Measurements from ENCODE around the gene PROM2. TPM values are rescaled to one million over a fixed set of nuclear protein-coding genes. Genes with fewer than 3 reads are reported as not detected.

The PROM2 gene
- total RNA-seq, 1 donor from 2014 or later, result 2.3 TPM

DNA sequence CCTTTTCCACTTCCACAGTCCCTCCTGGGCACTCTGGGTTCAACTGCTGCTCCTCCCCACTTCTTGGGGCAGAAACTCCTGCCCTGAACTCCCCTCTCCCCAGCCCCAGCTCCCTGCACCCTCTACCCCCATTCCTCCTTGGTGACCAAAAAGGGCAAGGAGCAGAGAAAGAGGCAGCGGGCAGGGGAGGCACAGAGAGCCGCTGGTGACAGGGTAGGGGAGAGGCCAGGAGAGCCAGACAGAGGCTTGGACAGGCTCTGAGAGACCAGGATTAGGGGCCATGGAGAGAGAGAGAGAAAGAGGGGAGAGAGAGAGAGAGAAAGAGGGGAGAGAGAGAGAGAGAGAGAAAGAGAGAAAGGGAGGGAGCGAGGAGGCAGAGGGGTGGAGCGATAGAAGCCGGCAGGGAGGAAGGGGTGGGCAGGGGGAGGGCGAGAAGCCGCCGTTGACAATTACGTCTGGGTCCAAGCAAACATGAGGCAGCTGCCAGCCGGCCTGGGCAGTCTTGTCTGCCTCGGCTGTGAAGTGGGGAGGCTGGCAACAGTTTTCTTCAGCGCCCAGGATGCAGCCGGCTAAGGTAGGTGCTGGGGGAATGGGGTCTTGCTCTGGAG, 22.7 kb downstream of the PROM2 start, which contains the start of gene KCNIP3:
TSS of gene KCNIP3 (plus strand) at position 468 of the 608 bp plus-strand sequence. CDS start at position 560, 92 bp downstream.
- peak within 1 kb of the TSS; percentile 5 for H3K4me3 ChIP-seq (ENCODE audit: low read depth, low read length)
- H3K27me3 ChIP-seq (ENCODE audit: control insufficient read depth, insufficient read depth, low read length), result peaks cover 20% of the 10 kb centered on the region
- DNase-seq (ENCODE audit: low read depth), result no peak
- no peaks in the 10 kb centered on the region for H3K36me3 ChIP-seq (ENCODE audit: control insufficient read depth, insufficient read depth, low read length)
- TF ChIP-seq, protein P1, sequence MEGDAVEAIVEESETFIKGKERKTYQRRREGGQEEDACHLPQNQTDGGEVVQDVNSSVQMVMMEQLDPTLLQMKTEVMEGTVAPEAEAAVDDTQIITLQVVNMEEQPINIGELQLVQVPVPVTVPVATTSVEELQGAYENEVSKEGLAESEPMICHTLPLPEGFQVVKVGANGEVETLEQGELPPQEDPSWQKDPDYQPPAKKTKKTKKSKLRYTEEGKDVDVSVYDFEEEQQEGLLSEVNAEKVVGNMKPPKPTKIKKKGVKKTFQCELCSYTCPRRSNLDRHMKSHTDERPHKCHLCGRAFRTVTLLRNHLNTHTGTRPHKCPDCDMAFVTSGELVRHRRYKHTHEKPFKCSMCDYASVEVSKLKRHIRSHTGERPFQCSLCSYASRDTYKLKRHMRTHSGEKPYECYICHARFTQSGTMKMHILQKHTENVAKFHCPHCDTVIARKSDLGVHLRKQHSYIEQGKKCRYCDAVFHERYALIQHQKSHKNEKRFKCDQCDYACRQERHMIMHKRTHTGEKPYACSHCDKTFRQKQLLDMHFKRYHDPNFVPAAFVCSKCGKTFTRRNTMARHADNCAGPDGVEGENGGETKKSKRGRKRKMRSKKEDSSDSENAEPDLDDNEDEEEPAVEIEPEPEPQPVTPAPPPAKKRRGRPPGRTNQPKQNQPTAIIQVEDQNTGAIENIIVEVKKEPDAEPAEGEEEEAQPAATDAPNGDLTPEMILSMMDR (IDR thresholded peaks at IDR 0.05; ENCODE audit: insufficient read depth, low read length, poor library complexity, severe bottlenecking), result no peak

DNA sequence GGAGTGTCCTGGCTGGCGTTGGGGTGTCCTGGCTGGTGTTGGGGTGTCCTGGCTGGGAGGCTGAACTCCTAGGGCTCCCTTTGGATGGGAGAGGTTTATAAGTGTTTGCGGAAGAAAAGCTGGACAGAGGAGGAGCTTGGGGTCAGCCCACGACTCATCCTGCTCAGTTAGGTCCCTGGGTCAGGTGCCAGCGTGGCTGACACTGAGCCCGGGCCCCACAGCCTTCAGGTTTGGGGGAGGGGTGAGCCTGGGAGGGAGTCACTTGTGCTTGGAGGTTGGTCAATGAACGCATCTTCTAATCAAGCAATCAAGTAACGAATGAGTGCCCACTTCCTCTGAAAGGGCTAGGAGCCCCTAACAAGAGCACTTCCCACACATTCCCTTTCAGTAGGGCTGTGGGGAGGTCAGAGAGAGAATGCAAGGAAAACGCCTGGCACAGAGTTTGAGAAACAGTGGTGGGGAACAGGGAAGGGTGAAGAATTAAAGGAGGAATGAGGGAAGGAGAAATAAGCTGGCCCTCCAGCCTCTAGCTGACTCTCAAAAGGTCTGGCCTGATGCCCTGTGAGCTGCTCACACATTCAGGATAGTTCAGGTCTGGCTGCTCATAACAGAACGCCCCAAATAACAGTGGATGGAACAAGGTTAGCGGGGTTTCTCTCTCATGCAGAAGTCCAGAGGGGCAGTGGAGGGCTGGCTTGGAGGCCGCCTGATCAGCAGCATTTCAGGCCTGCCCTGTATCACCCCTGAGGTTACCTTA, 23.6 kb downstream of the PROM2 start:
- Histone ChIP-seq H3K36me3 (ENCODE audit: control insufficient read depth, insufficient read depth, low read length) (no peaks in the 10 kb centered on the region), H3K27me3 (ENCODE audit: control insufficient read depth, insufficient read depth, low read length) (peaks cover 21% of the 10 kb centered on the region), H3K4me3 (ENCODE audit: low read depth, low read length) (peak overlapping the region; percentile 5)
- TF ChIP-seq, protein P1 (IDR thresholded peaks at IDR 0.05; ENCODE audit: insufficient read depth, low read length, poor library complexity, severe bottlenecking), result no peak
- no peak for DNase-seq (ENCODE audit: low read depth)

DNA sequence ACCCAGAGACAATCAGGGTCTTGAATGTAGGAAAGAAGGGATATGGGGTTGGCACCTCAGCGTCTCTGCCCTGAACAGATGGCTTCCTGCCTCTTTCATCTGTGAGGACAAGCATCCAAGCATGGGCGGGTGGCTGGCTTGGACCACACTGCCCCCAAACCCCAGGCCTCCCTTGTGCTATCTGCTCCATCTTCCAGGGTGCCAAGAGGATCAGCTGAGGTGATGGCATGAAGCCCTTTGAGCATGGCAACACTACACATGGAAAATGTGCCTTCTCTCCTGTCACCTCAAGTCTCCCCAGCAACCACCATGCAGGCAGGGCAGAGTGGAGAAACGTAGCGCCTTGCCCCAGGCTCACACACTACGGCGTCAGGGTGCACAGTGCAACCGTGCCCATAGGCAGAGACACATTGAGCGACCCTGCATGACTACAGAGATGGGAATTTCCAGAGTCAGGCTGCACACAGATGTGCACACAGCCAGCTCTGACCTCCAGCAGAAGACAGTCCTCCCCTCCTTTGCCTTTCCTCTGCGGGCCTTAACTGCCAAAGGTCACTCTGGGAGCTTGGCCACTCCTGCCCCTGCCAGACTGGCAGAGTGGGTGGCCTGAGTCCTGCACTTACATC, 24.4 kb downstream of the PROM2 start:
- Histone ChIP-seq H3K27me3 (ENCODE audit: control insufficient read depth, insufficient read depth, low read length) (peaks cover 24% of the 10 kb centered on the region), H3K36me3 (ENCODE audit: control insufficient read depth, insufficient read depth, low read length) (no peaks in the 10 kb centered on the region), H3K4me3 (ENCODE audit: low read depth, low read length) (no peak overlapping the region)
- TF ChIP-seq, protein P1 (IDR thresholded peaks at IDR 0.05; ENCODE audit: insufficient read depth, low read length, poor library complexity, severe bottlenecking), result no peak
- no peak for DNase-seq (ENCODE audit: low read depth)

DNA sequence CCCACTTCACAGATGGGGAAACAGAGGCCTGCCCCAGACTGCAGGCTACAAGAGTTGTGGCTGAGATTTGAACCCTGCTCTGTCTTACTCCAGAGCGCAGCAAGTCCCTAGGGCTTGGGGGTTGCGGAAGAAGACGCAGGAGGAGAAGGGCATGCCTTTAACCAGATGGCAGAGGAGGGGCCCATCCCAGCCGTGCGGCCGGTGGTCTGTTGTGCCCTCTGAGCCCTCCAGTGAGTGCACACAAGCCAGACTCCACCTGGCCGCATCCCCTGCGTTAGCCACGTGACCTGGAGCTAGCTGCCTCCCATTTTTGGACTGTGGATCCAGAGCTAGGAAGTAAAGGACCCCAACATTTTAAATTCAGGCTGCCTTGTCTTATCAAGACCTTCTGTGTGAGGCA, 25.7 kb downstream of the PROM2 start:
- no peaks in the 10 kb centered on the region for H3K36me3 ChIP-seq (ENCODE audit: control insufficient read depth, insufficient read depth, low read length)
- no peak overlapping the region for H3K4me3 ChIP-seq (ENCODE audit: low read depth, low read length)
- peaks cover 24% of the 10 kb centered on the region for H3K27me3 ChIP-seq (ENCODE audit: control insufficient read depth, insufficient read depth, low read length)
- TF ChIP-seq, protein P1 (IDR thresholded peaks at IDR 0.05; ENCODE audit: insufficient read depth, low read length, poor library complexity, severe bottlenecking), result no peak
- DNase-seq (ENCODE audit: low read depth), result no peak

DNA sequence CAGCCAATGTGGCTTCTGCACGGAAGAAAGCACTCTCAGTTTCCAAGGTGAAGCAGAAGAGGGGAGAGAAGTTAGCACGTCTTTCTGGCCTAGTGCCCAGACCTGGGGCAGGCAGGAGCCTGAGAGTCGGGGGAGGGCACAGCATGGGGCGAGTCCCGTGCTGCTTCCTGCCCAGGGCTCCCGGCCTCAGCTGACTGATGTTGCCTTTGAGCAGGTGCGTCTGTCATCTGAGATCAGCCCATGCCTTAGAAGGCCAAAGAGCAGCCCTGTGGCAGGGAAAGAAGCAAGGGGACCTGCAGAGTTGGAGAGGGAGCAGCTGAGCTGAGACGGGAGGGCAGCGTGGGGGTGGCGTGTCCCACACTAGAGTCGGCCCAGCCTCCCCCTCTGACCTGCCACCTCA, 26.2 kb downstream of the PROM2 start:
- Histone ChIP-seq H3K36me3 (ENCODE audit: control insufficient read depth, insufficient read depth, low read length) (no peaks in the 10 kb centered on the region), H3K4me3 (ENCODE audit: low read depth, low read length) (no peak overlapping the region), H3K27me3 (ENCODE audit: control insufficient read depth, insufficient read depth, low read length) (peaks cover 24% of the 10 kb centered on the region)
- TF ChIP-seq, protein P1 (IDR thresholded peaks at IDR 0.05; ENCODE audit: insufficient read depth, low read length, poor library complexity, severe bottlenecking), result no peak
- no peak for DNase-seq (ENCODE audit: low read depth)
